Glutamatergic neuron (in vitro differentiated cells): ENCODE measurements around the gene SLC35B1. TPM values are rescaled to one million over a fixed set of nuclear protein-coding genes. Genes with fewer than 3 reads are reported as not detected.

Experiments
- DNase-seq: peaks from one replicate; pipeline ENCODE4 v3.0.0; 2022
- H3K27ac Mint-ChIP-seq: one replicate; pipeline ENCODE4 v1.8.0; 2020; ENCODE audit warnings: mild to moderate bottlenecking, mixed read lengths, inconsistent platforms; ENCODE audit not compliant: unreplicated experiment
- H3K27me3 Mint-ChIP-seq: one replicate; pipeline ENCODE4 v1.8.0; 2020; ENCODE audit warnings: mild to moderate bottlenecking, moderate library complexity, mixed read lengths, inconsistent platforms; ENCODE audit not compliant: unreplicated experiment
- H3K36me3 Mint-ChIP-seq: one replicate; pipeline ENCODE4 v1.8.0; 2020; ENCODE audit warnings: mild to moderate bottlenecking, mixed read lengths, inconsistent platforms; ENCODE audit not compliant: unreplicated experiment
- H3K4me1 Mint-ChIP-seq: one replicate; pipeline ENCODE4 v1.8.0; 2020; ENCODE audit warnings: mild to moderate bottlenecking, low read depth, mixed read lengths, inconsistent platforms; ENCODE audit not compliant: unreplicated experiment
- H3K4me3 Mint-ChIP-seq: one replicate; pipeline ENCODE4 v1.8.0; 2020; ENCODE audit warnings: mild to moderate bottlenecking, mixed read lengths, inconsistent platforms; ENCODE audit not compliant: unreplicated experiment
- H3K9me3 Mint-ChIP-seq: one replicate; pipeline ENCODE4 v1.8.0; 2020; ENCODE audit warnings: mild to moderate bottlenecking, moderate library complexity, mixed read lengths, inconsistent platforms; ENCODE audit not compliant: unreplicated experiment
- CTCF ChIP-seq: fragments of 200-600 bp; sonication (generic); IDR thresholded peaks from one replicate; pipeline ENCODE4 v1.5.0; 2021; ENCODE audit not compliant: partially characterized antibody, unreplicated experiment
- total RNA-seq: library from RNA; stranded (reverse); fragmentation: NEBNext Ultra II Directional; extraction: Animal tissue kit (Norgen Biotek cat#: 25700); gene quantifications from one replicate; pipeline ENCODE4 v1.2.1, GENCODE V29; 2021; ENCODE audit not compliant: unreplicated experiment

Gene SLC35B1
- total RNA-seq, 1 donor from 2014 or later: 123 TPM

DNA sequence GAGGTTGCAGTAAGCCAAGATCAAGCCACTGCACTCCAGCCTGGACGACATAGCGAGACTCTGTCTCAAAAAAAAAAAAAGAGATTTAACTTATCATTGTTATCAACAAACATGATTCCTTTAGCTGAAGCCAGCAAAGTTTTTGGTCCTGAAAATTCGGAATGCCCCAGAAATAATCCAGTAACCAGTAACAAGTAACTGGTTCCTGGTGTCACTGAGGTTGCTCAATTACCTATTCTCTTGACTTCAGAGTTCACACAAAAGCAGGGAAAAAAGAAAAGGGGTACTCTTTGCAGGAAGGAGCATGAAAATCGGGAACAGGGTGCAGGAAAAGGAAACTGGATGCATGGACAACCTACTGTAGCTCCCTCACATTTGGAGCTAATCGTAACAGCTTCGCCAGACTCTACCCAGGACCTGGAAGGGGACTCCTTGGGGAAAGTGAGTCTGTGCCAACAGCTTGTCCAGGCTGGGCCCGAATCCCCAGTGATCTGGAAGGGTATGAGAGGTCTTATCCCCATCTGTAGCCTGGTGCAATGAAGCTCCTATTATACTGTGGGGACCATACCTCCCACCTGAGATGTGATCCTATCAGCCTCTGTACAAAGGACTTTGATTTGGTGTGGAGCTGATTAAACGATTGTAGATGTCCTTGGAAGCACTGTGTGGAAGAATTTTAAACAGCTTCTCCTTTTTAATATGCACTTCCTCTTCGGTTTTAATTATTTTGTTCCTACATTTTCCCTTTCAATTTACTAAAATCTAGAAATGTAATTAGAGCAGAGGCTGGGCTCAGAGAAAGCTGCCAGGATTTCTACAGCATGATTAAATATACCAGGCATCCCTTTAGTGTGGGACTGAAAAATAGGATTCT, 26.4 kb downstream of the SLC35B1 start:
- Mint-ChIP-seq H3K27me3 (peaks cover 10% of the 10 kb centered on the region), H3K4me1 (peaks cover 11% of the 10 kb centered on the region), H3K9me3 (peaks cover 16% of the 10 kb centered on the region), H3K4me3 (no peak overlapping the region), H3K27ac (no peak overlapping the region), H3K36me3 (no peaks in the 10 kb centered on the region)
- DNase-seq: peak; percentile 25
- TF ChIP-seq CTCF: no peak

DNA sequence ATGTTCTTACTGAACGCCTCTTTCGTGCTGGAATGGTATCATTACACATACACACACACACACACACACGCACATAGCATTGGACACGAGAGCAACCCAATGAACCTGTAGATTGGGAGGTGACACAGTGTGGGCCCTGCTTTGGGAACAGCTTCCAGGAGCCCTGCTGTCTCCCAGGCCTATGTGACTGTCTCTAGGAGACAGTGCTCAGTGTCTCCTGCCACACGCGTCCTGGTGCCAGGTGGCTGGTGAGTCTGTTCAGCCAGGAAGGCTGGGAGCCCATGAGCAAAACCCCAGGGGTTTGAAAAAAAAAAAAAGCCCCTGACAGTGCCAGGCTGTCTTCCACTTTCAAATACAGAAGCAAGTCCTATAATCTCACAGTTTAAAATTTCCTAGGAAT, 27.4 kb downstream of the SLC35B1 start:
- Mint-ChIP-seq H3K4me1 (peaks cover 19% of the 10 kb centered on the region), H3K27ac (peak overlapping the region; percentile 33), H3K9me3 (peaks cover 16% of the 10 kb centered on the region), H3K4me3 (no peak overlapping the region), H3K36me3 (no peaks in the 10 kb centered on the region), H3K27me3 (peaks cover 10% of the 10 kb centered on the region)
- TF ChIP-seq CTCF: no peak
- no peak for DNase-seq

DNA sequence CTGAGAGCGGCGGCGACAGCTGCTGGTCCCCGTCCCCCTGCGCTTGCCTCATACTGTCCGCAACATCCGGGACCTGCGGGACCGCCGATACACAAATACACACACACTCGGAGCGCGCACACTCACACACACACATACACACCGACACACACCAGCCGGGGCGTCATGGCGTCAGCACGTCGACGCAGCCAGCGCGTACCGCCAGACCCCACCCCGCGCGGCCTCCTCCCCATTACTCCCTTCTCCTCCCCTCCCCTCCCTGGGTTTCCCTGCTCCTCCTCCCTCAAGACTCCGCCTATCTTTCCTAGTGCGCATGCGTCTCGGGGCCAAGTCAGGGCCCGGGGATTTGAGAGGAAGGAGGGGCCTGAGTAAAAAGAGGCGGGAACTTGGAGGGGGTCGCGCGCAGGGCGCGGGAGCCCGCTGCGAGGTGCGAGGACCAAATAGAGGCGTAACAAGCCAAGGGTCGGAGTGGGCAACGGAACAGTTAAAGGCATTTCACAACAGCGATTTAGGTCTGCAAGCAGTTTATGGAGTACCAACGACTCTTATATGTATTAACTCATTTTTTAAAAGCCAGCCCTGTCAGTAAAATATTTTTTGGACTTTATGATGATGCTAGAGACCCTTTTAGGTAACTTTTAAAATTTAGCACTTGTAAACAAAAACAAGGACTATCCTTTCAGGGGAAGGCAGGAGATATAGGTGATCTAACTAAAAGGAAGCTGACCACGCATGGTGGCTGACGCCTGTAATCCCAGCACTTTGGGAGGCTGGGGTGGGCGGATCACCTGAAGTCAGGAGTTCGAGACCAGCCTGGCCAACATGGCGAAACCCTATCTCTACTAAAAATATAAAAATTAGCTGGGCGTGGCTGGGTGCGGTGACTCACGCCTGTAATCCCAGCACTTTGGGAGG, 29.6 kb downstream of the SLC35B1 start, which contains the start of gene SPOP:
Gene SPOP, minus strand, starts transcription at position 165 of the 915 bp plus-strand sequence. CDS start 55,287 bp downstream, outside the sequence.
- peaks cover 10% of the 10 kb centered on the region for H3K27me3 Mint-ChIP-seq
- no peak for TF ChIP-seq CTCF
- no peaks in the 10 kb centered on the region for H3K36me3 Mint-ChIP-seq
- H3K27ac Mint-ChIP-seq: peak within 1 kb of the TSS; percentile 97
- peaks cover 28% of the 10 kb centered on the region for H3K4me1 Mint-ChIP-seq
- H3K4me3 Mint-ChIP-seq: peak within 1 kb of the TSS; percentile 97
- H3K9me3 Mint-ChIP-seq: peaks cover 16% of the 10 kb centered on the region
- DNase-seq: peak; percentile 98

- Mint-ChIP-seq H3K9me3 (peaks cover 18% of the 10 kb centered on the region), H3K4me1 (peaks cover 28% of the 10 kb centered on the region), H3K4me3 (peak overlapping the region; percentile 97), H3K27ac (peak overlapping the region; percentile 97), H3K36me3 (no peaks in the 10 kb centered on the region), H3K27me3 (peaks cover 10% of the 10 kb centered on the region)
- peak; percentile 99 for DNase-seq
- TF ChIP-seq CTCF: no peak
Observed at GRCh38 chr17:49677134-49677932, 30.4 kb downstream of the SLC35B1 start.
